ENCODE results near the gene THSD8. TPM values are rescaled to one million over a fixed set of nuclear protein-coding genes. Genes with fewer than 3 reads are reported as not detected.

The THSD8 gene
- 10 to 100 TPM; 31.1 to 36.2 TPM for total RNA-seq

- Mint-ChIP-seq H3K36me3 (ENCODE audit: low read depth) (peaks cover 17% of the 10 kb centered on the region), H3K4me1 (ENCODE audit: low read depth) (peaks cover 24% of the 10 kb centered on the region), H3K4me3 (peak within 1 kb of the TSS; percentile 90), H3K9me3 (no peaks in the 10 kb centered on the region), H3K27ac (peak within 1 kb of the TSS; percentile 81), H3K27me3 (peaks cover 2% of the 10 kb centered on the region)
- POLR2A ChIA-PET = interaction anchor here (0.7 to 2.8 kb wide), 11 partner anchors 9 to 106 kb away, joined by 3 to 10 read pairs (median 5); partner anchors contain the start of genes FBXW9, GET3, JUNB and TRIR
- ATAC-seq (peak; percentile 74), DNase-seq (peak; percentile 81)
- intact Hi-C loops (cut with micrococcal nuclease) = no loop called here
- CTCF ChIA-PET = interaction anchor here (1.1 to 14.2 kb wide), 8 partner anchors 9 to 125 kb away, joined by 3 to 480 read pairs (median 32); no protein-coding TSS in a partner anchor
- peak; percentile 23 for TF ChIP-seq CTCF (IDR thresholded peaks at IDR 0.05)
Observed at GRCh38 chr19:12801466-12802266, at the start of gene THSD8, which contains the start of gene PRDX2. Gene THSD8 (plus strand): TSS chr19:12802069. CDS start chr19:12802072, 3 bp downstream. Gene PRDX2 (minus strand): TSS chr19:12801800. CDS start chr19:12801261, 539 bp downstream.

GRCh38 chr19:12754465-12755196 is 47.2 kb upstream of the THSD8 start:
- DNase-seq (no peak), ATAC-seq (no peak)
- Mint-ChIP-seq H3K4me3 (no peak overlapping the region), H3K9me3 (no peaks in the 10 kb centered on the region), H3K4me1 (ENCODE audit: low read depth) (peaks cover 6% of the 10 kb centered on the region), H3K27ac (no peak overlapping the region), H3K36me3 (ENCODE audit: low read depth) (no peaks in the 10 kb centered on the region), H3K27me3 (peaks cover 35% of the 10 kb centered on the region)
- intact Hi-C loops (cut with micrococcal nuclease) = no loop called here
- ChIA-PET CTCF (interaction anchor here (1.1 to 17.4 kb wide), 7 partner anchors 11 to 93 kb away, joined by 3 to 480 read pairs (median 9); partner anchors contain the start of genes JUNB, PRDX2 and THSD8), POLR2A (interaction anchor here (0.9 kb wide), 1 partner anchor 21 kb away, joined by 3 read pairs; no protein-coding TSS in a partner anchor)
- TF ChIP-seq CTCF (IDR thresholded peaks at IDR 0.05) = no peak

GRCh38 chr19:12756150-12756883 is 45.6 kb upstream of the THSD8 start:
- H3K36me3 Mint-ChIP-seq (ENCODE audit: low read depth) = no peaks in the 10 kb centered on the region
- no peaks in the 10 kb centered on the region for H3K9me3 Mint-ChIP-seq
- ChIA-PET CTCF (interaction anchor here (1.2 to 17.4 kb wide), 6 partner anchors 9 to 91 kb away, joined by 3 to 480 read pairs (median 46); partner anchors contain the start of genes JUNB, PRDX2 and THSD8), POLR2A (interaction anchor here (0.7 to 1.1 kb wide), 3 partner anchors 9 to 91 kb away, joined by 3 to 4 read pairs (median 3); no protein-coding TSS in a partner anchor)
- H3K27ac Mint-ChIP-seq = no peak overlapping the region
- H3K4me1 Mint-ChIP-seq (ENCODE audit: low read depth) = peaks cover 10% of the 10 kb centered on the region
- ATAC-seq (no peak), DNase-seq (no peak)
- H3K27me3 Mint-ChIP-seq = peaks cover 24% of the 10 kb centered on the region
- intact Hi-C loops (cut with micrococcal nuclease) = no loop called here
- TF ChIP-seq CTCF (IDR thresholded peaks at IDR 0.05) = no peak
- H3K4me3 Mint-ChIP-seq = no peak overlapping the region

GRCh38 chr19:12757544-12758274 is 44.2 kb upstream of the THSD8 start:
- intact Hi-C loops (cut with micrococcal nuclease) = no loop called here
- Mint-ChIP-seq H3K36me3 (ENCODE audit: low read depth) (no peaks in the 10 kb centered on the region), H3K27ac (no peak overlapping the region), H3K4me3 (peak overlapping the region; percentile 41), H3K4me1 (ENCODE audit: low read depth) (peaks cover 10% of the 10 kb centered on the region), H3K27me3 (peaks cover 18% of the 10 kb centered on the region), H3K9me3 (no peaks in the 10 kb centered on the region)
- peak; percentile 98 for TF ChIP-seq CTCF (IDR thresholded peaks at IDR 0.05)
- ChIA-PET POLR2A (interaction anchor here (0.9 to 2.9 kb wide), 7 partner anchors 11 to 89 kb away, joined by 3 to 9 read pairs (median 3); no protein-coding TSS in a partner anchor), CTCF (interaction anchor here (0.6 to 17.4 kb wide), 45 partner anchors 9 to 264 kb away, joined by 3 to 480 read pairs (median 5); partner anchors contain the start of genes DNASE2, FBXW9, GET3 and JUNB)
- DNase-seq = peak; percentile 77
- ATAC-seq = peak; percentile 83

All from activated CD8-positive, alpha-beta T cell treated with anti-CD3 and anti-CD28 coated beads for 36 hours (primary cell).